Ovary (tissue), 9 donors: Measurements from ENCODE around the gene NKX2-2. TPM values are rescaled to one million over a fixed set of nuclear protein-coding genes. Genes with fewer than 3 reads are reported as not detected.

Experiments
- DNase-seq, 5 donors: peaks; one replicate each; pipeline ENCODE4 v3.0.0-alpha.2; 2019 to 2020
- H3K27ac ChIP-seq, 2 donors: fragments of 200-600 bp; one replicate each; pipeline versions ENCODE4 v1.5.1 to v1.8.0; 2019 to 2022
- H3K27me3 ChIP-seq: fragments of 200-600 bp; one replicate; pipeline ENCODE4 v1.8.0; 2022
- H3K36me3 ChIP-seq: fragments of 200-600 bp; sonication (generic); one replicate; pipeline ENCODE4 v1.5.1; 2019
- H3K4me1 ChIP-seq: one replicate; pipeline ENCODE4 v1.8.1; 2013; ENCODE audit warnings: mild to moderate bottlenecking, moderate library complexity; ENCODE audit not compliant: insufficient read depth
- H3K4me3 ChIP-seq: fragments of 200-600 bp; sonication (generic); one replicate; pipeline ENCODE4 v1.5.1; 2017
- H3K9me3 ChIP-seq, 2 donors: fragments of 200-600 bp in 1 of 2; sonication (generic) in 1 of 2; one replicate each; pipeline versions ENCODE4 v1.5.1 to v1.8.1; 2013 to 2019; ENCODE audit warnings: mild to moderate bottlenecking in 1 of 2, moderate library complexity in 1 of 2
- EP300 ChIP-seq: sonication (generic); formaldehyde crosslinking; IDR thresholded peaks from one replicate; pipeline ENCODE4 v1.6.1; 2017; ENCODE audit warnings: antibody characterized with exemption
- POLR2A ChIP-seq: fragments of 450-650 bp; IDR thresholded peaks from one replicate; pipeline ENCODE4 v1.6.1; 2017; ENCODE audit warnings: antibody characterized with exemption, mild to moderate bottlenecking, moderate library complexity
- WGBS, 3 donors: extraction: QIAGEN DNeasy Blood & Tissue Kit in 1 of 3; methylation state at CpG; one replicate each; pipeline versions ENCODE4 v1.1.5 to v1.1.7; 2013 to 2017; 5-methylcytosine and 5-hydroxymethylcytosine counted together
- intact Hi-C, 4 donors: fragments of 100-400 bp; cut with DNase I; formaldehyde crosslinking; loops; one replicate each; pipeline versions ENCODE4 v1.11.0 to v1.15.1; 2022 to 2023
- polyA plus RNA-seq, 2 donors: library from polyadenylated mRNA; stranded (reverse); fragments of 200-250 nt in 1 of 2; fragments of 350-450 nt in 1 of 2; fragmentation: Illumina TruSeq in 1 of 2; extraction: RNeasy Lipid Tissue Mini Kit (QIAGEN cat#74804) in 1 of 2; gene quantifications; one replicate each; pipeline ENCODE4 v1.2.3, GENCODE V29; 2013 to 2014
- total RNA-seq, 7 donors: library from RNA; depleted of rRNA in 2 of 7; stranded (reverse); fragments of >200 nt in 2 of 7; fragmentation: NEBNext Ultra II Directional in 3 of 7; extraction: Animal tissue kit (Norgen Biotek cat#: 25700) in 3 of 7; gene quantifications; one replicate each; pipeline versions ENCODE4 v1.1.0 to v1.2.4, GENCODE V29; 2016 to 2023
- TF ChIP-seq, protein P1 (sequence below), 3 donors: fragments of 450-650 bp in 2 of 3; fragments of 200-600 bp in 1 of 3; IDR thresholded peaks; one replicate each; pipeline versions ENCODE4 v1.5.1 to v1.8.0; 2016 to 2022; ENCODE audit warnings: antibody characterized with exemption in 3 of 3, mild to moderate bottlenecking in 1 of 3
- donor health status: DM: no; HTN: no; CAD: no; lungs with moderate emphysema.
- donor health status: DM: no; HTN: no; CAD: no.
- donor health status: Bipolar disorder and iron deficiency.
- donor health status: DM: yes; HTN: yes; CAD: no.
- donor health status: DM: no; HTN: no; CAD: no.
- donor health status: DM: yes; HTN: yes; CAD: no.

NKX2-2 gene
- total and polyA plus RNA-seq, 9 donors = not detected

- intact Hi-C loops = no loop called here
- 71 to 84% (median 77%) methylated on average over 2 of the region's 2 CpGs for whole genome bisulfite sequencing, 3 donors
- no peak for TF ChIP-seq POLR2A
- TF ChIP-seq, protein P1, sequence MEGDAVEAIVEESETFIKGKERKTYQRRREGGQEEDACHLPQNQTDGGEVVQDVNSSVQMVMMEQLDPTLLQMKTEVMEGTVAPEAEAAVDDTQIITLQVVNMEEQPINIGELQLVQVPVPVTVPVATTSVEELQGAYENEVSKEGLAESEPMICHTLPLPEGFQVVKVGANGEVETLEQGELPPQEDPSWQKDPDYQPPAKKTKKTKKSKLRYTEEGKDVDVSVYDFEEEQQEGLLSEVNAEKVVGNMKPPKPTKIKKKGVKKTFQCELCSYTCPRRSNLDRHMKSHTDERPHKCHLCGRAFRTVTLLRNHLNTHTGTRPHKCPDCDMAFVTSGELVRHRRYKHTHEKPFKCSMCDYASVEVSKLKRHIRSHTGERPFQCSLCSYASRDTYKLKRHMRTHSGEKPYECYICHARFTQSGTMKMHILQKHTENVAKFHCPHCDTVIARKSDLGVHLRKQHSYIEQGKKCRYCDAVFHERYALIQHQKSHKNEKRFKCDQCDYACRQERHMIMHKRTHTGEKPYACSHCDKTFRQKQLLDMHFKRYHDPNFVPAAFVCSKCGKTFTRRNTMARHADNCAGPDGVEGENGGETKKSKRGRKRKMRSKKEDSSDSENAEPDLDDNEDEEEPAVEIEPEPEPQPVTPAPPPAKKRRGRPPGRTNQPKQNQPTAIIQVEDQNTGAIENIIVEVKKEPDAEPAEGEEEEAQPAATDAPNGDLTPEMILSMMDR (IDR thresholded peaks at IDR 0.05) = no peak
- TF ChIP-seq EP300 = no peak
- Histone ChIP-seq H3K27me3 (no peaks in the 10 kb centered on the region), H3K36me3 (no peaks in the 10 kb centered on the region), H3K9me3 (no peaks in the 10 kb centered on the region), H3K4me1 (no peaks in the 10 kb centered on the region), H3K27ac (no peak overlapping the region), H3K4me3 (no peak overlapping the region)
- no peak for DNase-seq
These were observed 48.9 kb downstream of the NKX2-2 start for GRCh38 chr20:21464916-21465315.

Other genes starting within 250 kb of the NKX2-2 start
- gene XRN2, start 210.7 kb downstream of the NKX2-2 start, total RNA-seq = 10 to 100 TPM; 47.6 to 64.8 (median 50.2) TPM
- 10 to 100 TPM; 35.8 to 65.8 TPM for gene XRN2, start 210.7 kb downstream of the NKX2-2 start, polyA plus RNA-seq
- gene NKX2-4, start 116.5 kb downstream of the NKX2-2 start, total RNA-seq = not detected
- gene NKX2-4, start 116.5 kb downstream of the NKX2-2 start, polyA plus RNA-seq = not detected
- gene PAX1, start 191.6 kb upstream of the NKX2-2 start, total RNA-seq = not detected
- not detected for gene PAX1, start 191.6 kb upstream of the NKX2-2 start, polyA plus RNA-seq